ENCODE data around the gene C9orf85.

C9orf85 gene

GRCh38 chr9:71909887-71910649, 1.4 kb upstream of the C9orf85 start:
- no peaks in the 10 kb centered on the region for H3K9me3 Mint-ChIP-seq
- peaks cover 59% of the 10 kb centered on the region for H3K4me1 Mint-ChIP-seq
- peak overlapping the region; percentile 99 for H3K27ac Mint-ChIP-seq
- DNase-seq, result peak; percentile 79
- H3K4me3 Mint-ChIP-seq, result peak overlapping the region; percentile 100
- TF ChIP-seq CTCF (IDR thresholded peaks at IDR 0.05), result no peak
- no peaks in the 10 kb centered on the region for H3K27me3 Mint-ChIP-seq (ENCODE audit: low read depth, poor library complexity)
- H3K36me3 Mint-ChIP-seq (ENCODE audit: low read depth), result peaks cover 32% of the 10 kb centered on the region

GRCh38 chr9:71910650-71911060, 784 bp upstream of the C9orf85 start:
- Mint-ChIP-seq H3K4me1 (peaks cover 59% of the 10 kb centered on the region), H3K27me3 (ENCODE audit: low read depth, poor library complexity) (no peaks in the 10 kb centered on the region), H3K36me3 (ENCODE audit: low read depth) (peaks cover 26% of the 10 kb centered on the region), H3K4me3 (peak overlapping the region; percentile 100), H3K27ac (peak overlapping the region; percentile 100), H3K9me3 (no peaks in the 10 kb centered on the region)
- no peak for TF ChIP-seq CTCF (IDR thresholded peaks at IDR 0.05)
- DNase-seq, result no peak

GRCh38 chr9:71911908-71912335, 483 bp downstream of the C9orf85 start:
- no peak for DNase-seq
- Mint-ChIP-seq H3K27ac (peak overlapping the region; percentile 100), H3K27me3 (ENCODE audit: low read depth, poor library complexity) (no peaks in the 10 kb centered on the region), H3K4me3 (peak overlapping the region; percentile 100), H3K4me1 (peaks cover 58% of the 10 kb centered on the region), H3K36me3 (ENCODE audit: low read depth) (peaks cover 16% of the 10 kb centered on the region), H3K9me3 (no peaks in the 10 kb centered on the region)
- TF ChIP-seq CTCF (IDR thresholded peaks at IDR 0.05), result no peak

- H3K27me3 Mint-ChIP-seq (ENCODE audit: low read depth, poor library complexity), result no peaks in the 10 kb centered on the region
- peaks cover 38% of the 10 kb centered on the region for H3K36me3 Mint-ChIP-seq (ENCODE audit: low read depth)
- peaks cover 21% of the 10 kb centered on the region for H3K9me3 Mint-ChIP-seq
- no peak for TF ChIP-seq CTCF (IDR thresholded peaks at IDR 0.05)
- no peak for DNase-seq
- H3K4me3 Mint-ChIP-seq, result no peak overlapping the region
- no peak overlapping the region for H3K27ac Mint-ChIP-seq
- H3K4me1 Mint-ChIP-seq, result peaks cover 34% of the 10 kb centered on the region
These were observed 4.1 kb downstream of the C9orf85 start for GRCh38 chr9:71915495-71915894.

- Mint-ChIP-seq H3K27me3 (ENCODE audit: low read depth, poor library complexity) (no peaks in the 10 kb centered on the region), H3K4me3 (no peak overlapping the region), H3K36me3 (ENCODE audit: low read depth) (peaks cover 38% of the 10 kb centered on the region), H3K9me3 (peaks cover 21% of the 10 kb centered on the region), H3K27ac (no peak overlapping the region), H3K4me1 (peaks cover 28% of the 10 kb centered on the region)
- no peak for TF ChIP-seq CTCF (IDR thresholded peaks at IDR 0.05)
- no peak for DNase-seq
These were observed 5.5 kb downstream of the C9orf85 start for GRCh38 chr9:71916834-71917534.
